NT2/D1 (cell line): ENCODE results near the gene ABCF1.
"Not testable (repeated sequence)": the region's sequence is repeated elsewhere in the genome, so short reads cannot be mapped to it uniquely, and the experiment has no call there.

Experiments used
- DNase-seq: peaks from one replicate; pipeline ENCODE4 v3.0.0-alpha.2; 2011; ENCODE audit warnings: low read depth, low spot score
- H3K27me3 ChIP-seq: 2 replicates; pipeline ENCODE4 v1.6.0; 2011; ENCODE audit warnings: mild to moderate bottlenecking; ENCODE audit not compliant: insufficient read length, insufficient read depth
- H3K36me3 ChIP-seq: 2 replicates; pipeline ENCODE4 v1.6.1; 2011; ENCODE audit warnings: mild to moderate bottlenecking, low read length, mixed read lengths; ENCODE audit not compliant: insufficient read depth, insufficient read length
- H3K4me1 ChIP-seq: 2 replicates; pipeline ENCODE4 v1.5.1; 2011; ENCODE audit not compliant: insufficient read depth, insufficient read length
- H3K4me3 ChIP-seq: 2 replicates; pipeline ENCODE4 v1.5.1; 2011; ENCODE audit warnings: low read depth; ENCODE audit not compliant: insufficient read length
- H3K9ac ChIP-seq: 2 replicates; pipeline ENCODE4 v1.6.0; 2011; ENCODE audit warnings: low read depth; ENCODE audit not compliant: insufficient read length
- H3K9me3 ChIP-seq: 2 replicates; pipeline ENCODE4 v1.5.1; 2011; ENCODE audit warnings: mild to moderate bottlenecking, low read length; ENCODE audit not compliant: insufficient read depth
- SUZ12 ChIP-seq: IDR thresholded peaks from 2 replicates; pipeline ENCODE4 v1.6.1; 2011; ENCODE audit not compliant: insufficient read length, insufficient read depth; ENCODE audit errors: extremely low read depth
- YY1 ChIP-seq: IDR thresholded peaks from 2 replicates; pipeline ENCODE4 v1.6.1; 2011; ENCODE audit not compliant: insufficient read length, insufficient read depth
- ZNF274 ChIP-seq: IDR thresholded peaks from 2 replicates; pipeline ENCODE4 v1.6.1; 2011; ENCODE audit warnings: mild to moderate bottlenecking, low read depth, low read length

Gene ABCF1

GRCh38 chr6:30571075-30571761 is at the start of gene ABCF1:
ABCF1 (plus strand) TSS chr6:30571442; CDS start chr6:30571488, 46 bp downstream.
- H3K9ac ChIP-seq: peak within 1 kb of the TSS; percentile 96
- peaks cover 31% of the 10 kb centered on the region for H3K36me3 ChIP-seq
- peak; percentile 93 for DNase-seq
- H3K4me1 ChIP-seq: no peaks in the 10 kb centered on the region
- no peaks in the 10 kb centered on the region for H3K9me3 ChIP-seq
- TF ChIP-seq YY1: no peak
- peak within 1 kb of the TSS; percentile 83 for H3K4me3 ChIP-seq
- H3K27me3 ChIP-seq: peaks cover 12% of the 10 kb centered on the region

- not testable (repeated sequence) for H3K4me1 ChIP-seq, H3K36me3 ChIP-seq, H3K4me3 ChIP-seq, H3K27me3 ChIP-seq, DNase-seq, H3K9me3 ChIP-seq, H3K9ac ChIP-seq
These were observed 49.3 kb upstream of the ABCF1 start for GRCh38 chr6:30521952-30522351.

GRCh38 chr6:30526444-30526843 is 44.8 kb upstream of the ABCF1 start:
- H3K4me3 ChIP-seq, H3K9me3 ChIP-seq, H3K36me3 ChIP-seq, H3K9ac ChIP-seq, H3K4me1 ChIP-seq, H3K27me3 ChIP-seq, DNase-seq: not testable (repeated sequence)

- not testable (repeated sequence) for H3K9ac ChIP-seq, H3K4me1 ChIP-seq, DNase-seq, H3K27me3 ChIP-seq, H3K9me3 ChIP-seq, H3K36me3 ChIP-seq, H3K4me3 ChIP-seq
These were observed 41.8 kb upstream of the ABCF1 start for GRCh38 chr6:30529349-30529875.

GRCh38 chr6:30530014-30530413 is 41.2 kb upstream of the ABCF1 start:
- Histone ChIP-seq H3K4me3 (no peak overlapping the region), H3K27me3 (no peaks in the 10 kb centered on the region), H3K4me1 (no peaks in the 10 kb centered on the region), H3K36me3 (no peaks in the 10 kb centered on the region), H3K9me3 (no peaks in the 10 kb centered on the region), H3K9ac (no peak overlapping the region)
- TF ChIP-seq ZNF274: no peak
- no peak for DNase-seq

GRCh38 chr6:30533460-30534294 is 37.6 kb upstream of the ABCF1 start:
- no peak for TF ChIP-seq SUZ12
- no peak for TF ChIP-seq ZNF274
- no peak for TF ChIP-seq YY1
- Histone ChIP-seq H3K4me3 (no peak overlapping the region), H3K9me3 (no peaks in the 10 kb centered on the region), H3K9ac (no peak overlapping the region), H3K27me3 (no peaks in the 10 kb centered on the region), H3K36me3 (no peaks in the 10 kb centered on the region), H3K4me1 (no peaks in the 10 kb centered on the region)
- no peak for DNase-seq

GRCh38 chr6:30537931-30538330 is 33.3 kb upstream of the ABCF1 start:
- no peak for TF ChIP-seq SUZ12
- no peak for TF ChIP-seq YY1
- no peak for TF ChIP-seq ZNF274

More at GRCh38 chr6:30537931-30538330, 33.3 kb upstream of the ABCF1 start:
- H3K9me3 ChIP-seq: no peaks in the 10 kb centered on the region
- H3K4me1 ChIP-seq: no peaks in the 10 kb centered on the region
- DNase-seq: no peak
- H3K9ac ChIP-seq: no peak overlapping the region
- no peaks in the 10 kb centered on the region for H3K27me3 ChIP-seq
- no peaks in the 10 kb centered on the region for H3K36me3 ChIP-seq
- no peak overlapping the region for H3K4me3 ChIP-seq
